Uterus (tissue), 4 donors: ENCODE data around the gene NRAS. TPM values are rescaled to one million over a fixed set of nuclear protein-coding genes. Genes with fewer than 3 reads are reported as not detected.

Experiments
- DNase-seq, 2 donors: peaks; one replicate each; pipeline ENCODE4 v3.0.0-alpha.2; 2019 to 2020
- H3K27ac ChIP-seq, 2 donors: fragments of 200-600 bp; sonication (generic); 1 replicate in 1 of 2; 2 replicates in 1 of 2; pipeline ENCODE4 v1.5.1; 2016 to 2018
- H3K27me3 ChIP-seq, 2 donors: fragments of 200-600 bp; sonication (generic); one replicate each; pipeline ENCODE4 v1.5.1; 2018 to 2019; ENCODE audit warnings: control low read depth in 1 of 2
- H3K36me3 ChIP-seq, 2 donors: fragments of 200-600 bp; sonication (generic); one replicate each; pipeline ENCODE4 v1.5.1; 2019; ENCODE audit warnings: control low read depth in 1 of 2
- H3K4me1 ChIP-seq, 2 donors: fragments of 200-600 bp; sonication (generic); one replicate each; pipeline ENCODE4 v1.5.1; 2018 to 2019; ENCODE audit warnings: control low read depth in 1 of 2
- H3K4me3 ChIP-seq, 2 donors: fragments of 200-600 bp; sonication (generic); 1 replicate in 1 of 2; 2 replicates in 1 of 2; pipeline ENCODE4 v1.5.1; 2018 to 2019; ENCODE audit warnings: mild to moderate bottlenecking in 1 of 2
- H3K9me3 ChIP-seq, 2 donors: fragments of 200-600 bp; sonication (generic); one replicate each; pipeline ENCODE4 v1.5.1; 2019; ENCODE audit warnings: control low read depth in 1 of 2
- CTCF ChIP-seq, 4 experiments: fragments of 200-600 bp in 2 of 4; fragments of 450-650 bp in 2 of 4; sonication (generic) in 2 of 4; IDR thresholded peaks; one replicate each; pipeline ENCODE4 v1.5.1; 2016 to 2019; ENCODE audit warnings: antibody characterized with exemption in 4 of 4, mild to moderate bottlenecking in 2 of 4, moderate library complexity in 1 of 4
- POLR2A ChIP-seq, 2 donors: fragments of 450-650 bp; IDR thresholded peaks; one replicate each; pipeline ENCODE4 v1.6.1; 2016; ENCODE audit warnings: antibody characterized with exemption in 2 of 2, mild to moderate bottlenecking in 1 of 2, moderate library complexity in 1 of 2
- intact Hi-C: fragments of 100-400 bp; cut with DNase I; formaldehyde crosslinking; loops from one replicate; pipeline ENCODE4 v1.15.1; 2023; ENCODE audit warnings: low total_unique reads
- total RNA-seq, 4 donors: library from RNA; depleted of rRNA in 3 of 4; stranded (reverse); fragments of >200 nt in 3 of 4; gene quantifications; one replicate each; pipeline versions ENCODE4 v1.1.0 to v1.2.4, GENCODE V29; 2014 to 2023
- donor health status: DM: yes; HTN: yes; CAD: no.

The NRAS gene
- total RNA-seq, 4 donors from 2014 or later = 7.7 to 57.9 (median 20.4) TPM

GRCh38 chr1:114688526-114688925 lies 28.0 kb downstream of the NRAS start:
- intact Hi-C loops = no loop called here
- no peaks in the 10 kb centered on the region for H3K36me3 ChIP-seq
- H3K27me3 ChIP-seq = no peaks in the 10 kb centered on the region
- no peak for TF ChIP-seq CTCF (IDR thresholded peaks at IDR 0.05)
- TF ChIP-seq POLR2A (IDR thresholded peaks at IDR 0.05) = no peak
- no peaks in the 10 kb centered on the region for H3K4me1 ChIP-seq
- no peak overlapping the region for H3K4me3 ChIP-seq
- no peak for DNase-seq
- H3K9me3 ChIP-seq = no peaks in the 10 kb centered on the region
- H3K27ac ChIP-seq = no peak overlapping the region

GRCh38 chr1:114685851-114686250 lies 30.7 kb downstream of the NRAS start:
- intact Hi-C loops = no loop called here

GRCh38 chr1:114677691-114678090 lies 38.9 kb downstream of the NRAS start:
- no peak for DNase-seq
- Histone ChIP-seq H3K4me3 (no peak overlapping the region), H3K9me3 (no peaks in the 10 kb centered on the region), H3K36me3 (no peaks in the 10 kb centered on the region), H3K27me3 (no peaks in the 10 kb centered on the region), H3K27ac (no peak overlapping the region), H3K4me1 (no peaks in the 10 kb centered on the region)
- intact Hi-C loops = no loop called here
- TF ChIP-seq POLR2A (IDR thresholded peaks at IDR 0.05) (no peak), CTCF (IDR thresholded peaks at IDR 0.05) (no peak)

More at GRCh38 chr1:114685851-114686250, 30.7 kb downstream of the NRAS start:
- no peak overlapping the region for H3K4me3 ChIP-seq
- H3K4me1 ChIP-seq = no peaks in the 10 kb centered on the region
- no peak for DNase-seq
- no peaks in the 10 kb centered on the region for H3K36me3 ChIP-seq
- TF ChIP-seq POLR2A (IDR thresholded peaks at IDR 0.05) = no peak
- no peak for TF ChIP-seq CTCF (IDR thresholded peaks at IDR 0.05)
- H3K9me3 ChIP-seq = no peaks in the 10 kb centered on the region
- H3K27me3 ChIP-seq = no peaks in the 10 kb centered on the region
- H3K27ac ChIP-seq = no peak overlapping the region

GRCh38 chr1:114676115-114676514 lies 40.5 kb downstream of the NRAS start:
- intact Hi-C loops = no loop called here
- Histone ChIP-seq H3K27ac (no peak overlapping the region), H3K4me3 (no peak overlapping the region), H3K36me3 (no peaks in the 10 kb centered on the region), H3K27me3 (no peaks in the 10 kb centered on the region), H3K4me1 (no peaks in the 10 kb centered on the region), H3K9me3 (no peaks in the 10 kb centered on the region)
- TF ChIP-seq CTCF (IDR thresholded peaks at IDR 0.05) = no peak
- no peak for TF ChIP-seq POLR2A (IDR thresholded peaks at IDR 0.05)
- no peak for DNase-seq

- no peaks in the 10 kb centered on the region for H3K27me3 ChIP-seq
- H3K36me3 ChIP-seq = no peaks in the 10 kb centered on the region
- DNase-seq = no peak
- no peak overlapping the region for H3K4me3 ChIP-seq
- no peaks in the 10 kb centered on the region for H3K9me3 ChIP-seq
- H3K27ac ChIP-seq = no peak overlapping the region
- intact Hi-C loops = no loop called here
- TF ChIP-seq CTCF (IDR thresholded peaks at IDR 0.05) = no peak
- no peak for TF ChIP-seq POLR2A (IDR thresholded peaks at IDR 0.05)
- no peaks in the 10 kb centered on the region for H3K4me1 ChIP-seq
These were observed 44.7 kb downstream of the NRAS start for GRCh38 chr1:114671939-114672275.
